Stimulated activated CD4-positive, alpha-beta T cell treated with anti-CD3 and anti-CD28 coated beads, Interleukin-2, amount 100 ng/mL, for 48 hours (primary cell): ENCODE measurements around the gene VIPR2.

ENCODE experiments used
- DNase-seq, 2 donors: peaks; one replicate each; pipeline ENCODE4 v3.0.0-alpha.2; 2020

Gene VIPR2

DNA sequence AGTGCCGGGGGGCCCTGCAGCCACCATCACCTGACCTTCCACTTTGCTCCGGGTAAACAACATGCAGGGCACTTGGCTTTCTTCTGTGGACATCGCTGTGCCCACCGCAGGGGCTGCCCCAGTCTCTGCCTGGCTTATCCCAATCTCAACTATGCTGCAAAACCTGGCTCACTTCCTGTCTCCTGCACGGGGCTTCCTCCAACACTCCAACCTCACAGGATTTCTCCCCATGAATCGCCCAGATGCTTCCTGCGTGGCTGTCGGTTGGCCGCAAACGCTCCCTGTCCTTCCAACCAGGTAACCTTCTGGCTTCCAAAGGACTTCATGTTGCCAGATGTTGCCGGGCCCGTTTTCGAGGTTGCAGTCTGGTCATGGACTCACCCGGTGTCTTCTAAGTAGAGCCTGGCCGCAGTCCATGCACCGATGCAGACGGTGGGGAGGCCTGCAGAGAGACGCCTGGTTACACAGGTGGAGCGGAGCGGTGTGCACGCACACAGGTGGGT, 109.0 kb downstream of the VIPR2 start:
- no peak for DNase-seq

DNA sequence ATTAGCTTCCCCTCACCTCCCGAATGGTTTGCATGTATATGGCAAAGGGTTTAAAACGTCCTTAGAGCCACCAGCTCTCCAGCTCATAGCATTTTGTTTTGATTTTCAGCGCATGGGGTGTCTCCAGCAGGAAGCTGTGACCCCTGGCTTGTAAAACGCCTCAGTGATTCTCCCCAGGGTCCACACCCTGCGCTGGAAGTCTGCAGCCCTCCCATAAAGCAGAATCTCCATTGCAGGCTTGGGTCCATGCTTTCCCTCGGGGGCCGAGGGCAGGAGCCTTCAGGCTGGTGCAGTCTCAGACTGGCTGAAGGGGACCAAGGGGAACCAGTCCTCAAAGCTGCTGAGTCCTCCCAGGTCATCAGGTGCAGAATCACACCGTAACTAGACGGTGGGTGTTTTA, 109.7 kb downstream of the VIPR2 start:
- DNase-seq: no peak

GRCh38 chr7:159034394-159034793, 110.3 kb downstream of the VIPR2 start:
- DNase-seq: no peak

DNA sequence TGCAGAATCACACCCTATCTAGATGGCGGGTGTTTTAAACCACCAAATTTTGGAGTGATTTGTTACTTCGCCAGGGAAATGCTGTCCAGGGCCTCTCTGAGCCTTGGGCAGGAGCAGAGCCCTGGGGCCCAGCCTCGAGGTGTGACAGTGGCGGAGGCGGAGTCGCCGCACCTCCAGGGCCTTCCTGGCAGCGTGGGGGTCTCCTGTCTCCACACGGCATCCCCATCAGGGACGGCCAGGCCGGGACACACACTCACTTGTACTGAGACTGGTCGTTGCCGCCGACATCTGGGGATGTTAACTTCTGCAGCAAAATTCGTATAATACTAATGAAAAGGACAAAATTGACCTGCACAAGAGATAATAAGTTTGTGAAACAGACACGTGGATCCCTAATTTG, 110.7 kb downstream of the VIPR2 start:
- DNase-seq: no peak

- DNase-seq: no peak
Observed at GRCh38 chr7:159033473-159033825, 111.2 kb downstream of the VIPR2 start.

DNA sequence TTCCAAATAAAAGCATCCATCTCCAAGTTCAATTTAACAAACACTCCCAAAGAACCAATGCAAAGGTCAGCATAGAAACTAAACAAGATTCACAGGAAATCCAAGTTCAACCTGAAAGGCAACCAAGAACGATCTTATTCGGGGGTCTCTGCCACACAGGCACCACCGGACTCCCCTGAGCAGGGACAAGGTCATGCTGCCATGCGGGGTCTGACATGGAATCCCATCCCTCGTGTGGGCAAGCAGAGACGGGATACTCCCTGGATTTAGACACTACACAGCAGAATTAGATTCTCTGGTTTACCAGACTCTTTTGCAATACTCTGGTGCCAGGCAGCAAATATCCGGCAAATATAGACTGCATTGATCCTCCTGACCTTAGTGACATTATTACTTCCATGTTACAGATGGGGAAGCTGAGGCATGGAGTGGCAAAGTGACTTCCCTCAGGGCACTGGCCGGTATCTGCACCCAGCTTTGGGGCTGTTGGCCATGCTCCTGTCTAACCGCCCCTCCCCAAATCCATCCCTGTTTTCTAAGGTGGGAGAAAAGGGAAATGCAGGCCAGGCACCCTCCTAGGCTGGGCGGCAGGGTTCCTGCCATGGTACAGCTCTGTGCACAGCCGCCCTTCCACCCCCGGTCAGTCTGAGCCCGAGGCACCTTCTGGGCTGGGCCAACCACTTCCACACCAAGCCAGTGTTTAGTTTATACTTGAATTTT, 111.8 kb downstream of the VIPR2 start:
- no peak for DNase-seq

GRCh38 chr7:159032322-159032721, 112.3 kb downstream of the VIPR2 start:
- no peak for DNase-seq

DNA sequence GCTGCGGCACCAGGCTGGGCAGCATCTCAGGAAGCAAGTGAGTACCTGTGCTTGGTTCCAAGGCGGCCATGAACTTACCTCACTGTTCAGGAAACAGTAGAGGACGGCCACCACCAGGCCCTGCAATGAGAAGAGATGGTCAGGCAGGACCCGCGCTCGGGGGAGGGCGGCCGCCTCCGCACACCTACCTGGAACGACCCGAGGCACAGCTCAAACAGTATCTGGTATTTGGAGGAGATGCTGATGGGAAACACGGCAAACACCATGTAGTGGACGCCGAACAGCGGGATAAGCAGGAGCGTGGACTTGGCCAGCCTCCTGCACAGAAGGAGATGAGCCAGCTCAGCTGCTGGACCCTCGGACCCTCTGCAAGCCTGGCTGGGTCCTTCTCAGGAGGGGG, 112.9 kb downstream of the VIPR2 start:
- no peak for DNase-seq

DNA sequence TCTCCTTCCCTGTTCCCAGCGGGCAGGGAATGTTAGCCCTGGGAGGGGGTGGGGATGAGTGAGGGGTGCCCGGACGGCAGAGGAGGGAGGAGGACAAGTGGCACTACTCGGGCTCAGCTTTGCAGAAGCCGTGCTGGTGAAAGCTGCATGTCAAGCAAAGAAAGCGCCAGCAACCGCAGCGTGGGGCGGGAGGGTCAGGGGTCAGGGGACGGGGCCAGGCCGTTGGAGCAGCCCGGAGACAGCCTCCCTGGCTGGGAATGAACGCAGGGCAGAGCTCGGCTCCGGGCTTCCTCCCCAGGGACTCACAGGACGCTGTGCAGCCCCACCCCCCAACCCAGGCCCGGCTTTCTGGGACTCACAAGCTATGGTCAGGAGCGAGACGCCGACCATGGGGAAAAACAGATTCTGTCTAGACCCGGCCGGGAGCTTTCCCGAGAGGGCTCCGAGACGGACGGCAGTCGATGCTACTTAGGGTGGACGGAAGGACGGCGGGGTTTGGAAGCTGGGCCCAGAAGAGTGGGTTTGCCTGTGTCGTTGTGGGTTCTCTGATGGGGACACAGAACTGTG, 113.4 kb downstream of the VIPR2 start:
- DNase-seq: no peak

- DNase-seq: no peak
Observed at GRCh38 chr7:159030490-159031134, 114.1 kb downstream of the VIPR2 start.

DNA sequence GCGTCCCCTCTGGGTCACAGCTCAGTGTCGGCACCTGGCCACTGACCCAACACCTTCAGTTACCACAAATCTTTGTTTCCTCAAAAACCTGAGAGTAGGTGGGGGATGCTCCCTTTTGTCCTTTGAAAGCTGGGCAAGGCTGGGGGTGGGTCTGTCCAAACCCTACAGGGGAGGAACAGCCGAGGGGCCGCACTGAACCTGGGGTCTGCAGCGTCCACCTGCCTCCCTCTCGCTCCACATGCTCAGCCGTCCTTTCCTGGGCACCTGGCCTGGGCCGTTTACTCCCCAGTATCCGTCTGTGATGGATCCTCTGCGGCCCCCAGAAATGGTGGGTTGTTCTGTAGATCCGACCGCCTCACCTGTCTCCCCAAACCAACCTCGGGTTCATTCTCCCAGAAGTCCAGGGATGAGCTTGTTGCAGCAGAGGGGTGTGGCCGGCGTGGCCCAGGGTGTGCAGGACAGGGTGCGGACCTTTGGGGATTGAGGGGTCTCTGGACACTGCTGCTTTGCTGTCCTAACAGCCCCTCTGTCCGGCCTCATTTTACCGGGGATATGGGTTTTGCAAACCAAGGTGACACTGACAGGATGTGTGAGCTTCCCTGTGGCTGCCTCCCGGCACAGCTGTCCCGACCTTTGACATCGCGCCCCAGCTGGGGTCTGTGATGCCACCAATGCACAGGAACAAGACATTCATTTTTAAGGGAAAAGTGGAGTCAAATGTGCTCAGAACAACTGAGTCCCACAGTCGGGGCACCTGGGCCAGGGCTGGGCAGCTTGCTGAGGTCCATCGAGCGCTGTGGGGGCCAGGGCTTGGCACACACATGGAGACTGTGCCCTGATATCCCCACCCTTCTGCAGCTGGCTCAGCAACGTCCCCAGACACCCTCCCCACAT, 115.9 kb downstream of the VIPR2 start:
- DNase-seq: no peak

DNA sequence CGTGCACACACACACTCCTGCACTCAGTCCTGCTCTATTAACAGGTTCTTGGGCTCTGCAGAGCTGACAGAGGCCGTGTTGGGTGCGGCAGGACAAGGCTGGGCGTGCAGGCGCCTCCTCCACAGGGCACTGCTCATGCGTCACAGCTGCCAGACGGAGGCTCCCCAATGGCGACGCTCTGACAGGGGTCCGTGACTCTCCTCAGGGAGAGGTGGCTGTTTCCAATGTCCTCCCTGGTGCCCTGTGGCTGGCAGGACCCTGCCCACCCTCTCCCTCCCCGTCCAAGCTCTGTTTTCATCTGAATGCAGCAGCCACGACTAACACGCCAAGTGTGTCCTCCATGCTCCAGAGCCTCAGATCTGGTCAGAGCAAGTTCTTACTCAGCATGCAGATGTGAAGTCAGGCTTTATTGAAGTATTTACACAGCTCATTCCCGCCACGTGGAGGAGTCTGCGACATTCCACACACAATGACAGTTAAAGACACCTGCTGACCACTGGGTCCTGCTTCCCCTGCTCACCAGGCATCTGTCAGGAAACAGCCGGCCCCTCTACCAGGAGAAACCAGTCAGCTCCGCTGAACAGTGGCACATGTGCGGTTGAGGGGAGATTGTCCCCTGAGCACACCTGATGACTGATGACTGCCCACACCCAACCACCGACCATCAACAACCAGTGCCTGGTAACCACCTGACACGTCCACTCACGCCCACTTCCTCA, 116.7 kb downstream of the VIPR2 start:
- DNase-seq: no peak

GRCh38 chr7:159027056-159027788, 117.4 kb downstream of the VIPR2 start:
- no peak for DNase-seq

DNA sequence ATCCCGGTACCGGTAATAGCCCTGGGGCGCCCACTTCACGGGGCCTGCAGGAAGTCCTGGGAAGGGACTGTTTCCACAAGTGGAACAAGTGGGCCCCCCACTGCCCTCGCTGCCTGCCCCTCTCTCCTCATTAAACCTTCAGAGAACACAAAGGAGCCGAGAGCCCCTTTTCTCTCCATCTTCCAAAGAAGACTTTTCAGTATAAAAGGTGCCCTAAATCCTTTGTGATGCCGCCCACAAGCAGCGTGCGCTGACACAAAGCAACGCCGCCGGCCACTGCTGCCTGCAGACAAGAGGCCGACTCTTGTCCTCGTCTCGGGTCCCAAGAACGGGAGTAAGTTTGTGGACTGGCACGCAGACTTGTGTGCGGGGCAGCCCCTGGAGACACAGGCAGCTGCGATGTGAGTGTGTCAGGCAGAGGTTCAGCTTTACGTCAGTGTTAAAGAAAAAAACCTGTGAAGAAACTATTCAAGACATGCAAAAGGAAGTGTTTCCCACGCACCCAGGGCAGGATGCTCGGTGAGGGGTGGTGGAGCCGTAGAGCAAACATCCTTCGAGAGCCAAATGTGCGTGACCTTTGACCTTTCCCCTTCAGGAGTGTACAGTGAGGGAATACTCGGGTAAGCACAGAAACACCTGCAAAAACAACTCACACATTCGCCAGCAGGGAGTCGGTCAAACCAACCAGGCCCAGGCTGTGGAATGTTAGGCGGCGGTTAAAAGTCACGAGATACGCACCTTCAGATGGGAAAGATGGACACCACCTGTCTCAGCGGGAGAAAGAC, 118.2 kb downstream of the VIPR2 start:
- DNase-seq: peak in 1 of 2 donors; percentile 20

DNA sequence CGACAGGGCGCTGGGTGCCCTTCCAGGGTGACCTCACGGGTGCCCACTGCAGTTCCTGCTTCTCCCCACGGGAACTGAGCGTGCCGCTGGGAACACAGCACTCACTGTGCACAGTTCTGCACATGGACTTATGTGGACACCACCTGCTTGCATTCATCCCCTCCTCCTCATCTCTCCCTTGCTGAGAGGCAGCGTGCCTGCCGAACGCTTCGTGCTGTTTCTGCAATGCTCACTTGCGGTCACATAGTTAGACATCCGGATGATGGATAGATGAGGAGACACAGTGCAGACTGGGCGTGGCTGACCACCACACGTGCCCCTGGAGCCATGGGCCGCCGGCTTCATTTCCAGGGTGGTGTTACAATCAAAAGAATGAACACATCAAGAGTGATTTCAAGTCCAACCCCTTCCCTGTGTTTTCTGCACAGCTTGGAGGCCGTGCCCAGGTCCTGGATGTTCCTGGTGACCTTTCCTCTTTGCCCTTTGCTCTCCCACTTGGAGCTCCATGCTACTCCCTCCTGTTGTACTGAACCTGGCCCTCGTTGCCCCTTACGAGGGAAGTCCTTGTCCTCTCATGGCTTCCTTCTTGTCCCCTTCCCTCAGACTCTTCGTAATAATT, 119.4 kb downstream of the VIPR2 start:
- DNase-seq: no peak

GRCh38 chr7:159024280-159024951, 120.3 kb downstream of the VIPR2 start:
- DNase-seq: no peak

DNA sequence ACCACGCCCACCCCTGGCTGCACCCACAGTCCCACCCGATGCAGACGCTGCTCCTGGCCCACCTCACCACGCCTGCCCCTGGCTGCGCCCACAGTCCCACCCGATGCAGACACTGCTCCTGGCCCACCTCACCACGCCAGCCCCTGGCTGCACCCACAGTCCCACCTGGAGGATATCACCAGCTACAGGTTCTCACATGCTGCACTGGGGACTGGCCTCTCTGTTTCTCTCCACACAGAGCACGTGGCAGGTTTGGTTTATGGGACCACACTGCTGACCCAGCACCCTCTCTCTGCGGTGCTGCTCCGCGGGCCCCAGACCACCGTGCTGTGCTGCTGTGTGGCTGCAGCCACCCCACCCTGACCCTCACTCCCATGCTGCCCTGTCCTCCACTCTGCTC, 120.9 kb downstream of the VIPR2 start:
- DNase-seq: no peak

GRCh38 chr7:159023206-159023605, 121.5 kb downstream of the VIPR2 start:
- no peak for DNase-seq

DNA sequence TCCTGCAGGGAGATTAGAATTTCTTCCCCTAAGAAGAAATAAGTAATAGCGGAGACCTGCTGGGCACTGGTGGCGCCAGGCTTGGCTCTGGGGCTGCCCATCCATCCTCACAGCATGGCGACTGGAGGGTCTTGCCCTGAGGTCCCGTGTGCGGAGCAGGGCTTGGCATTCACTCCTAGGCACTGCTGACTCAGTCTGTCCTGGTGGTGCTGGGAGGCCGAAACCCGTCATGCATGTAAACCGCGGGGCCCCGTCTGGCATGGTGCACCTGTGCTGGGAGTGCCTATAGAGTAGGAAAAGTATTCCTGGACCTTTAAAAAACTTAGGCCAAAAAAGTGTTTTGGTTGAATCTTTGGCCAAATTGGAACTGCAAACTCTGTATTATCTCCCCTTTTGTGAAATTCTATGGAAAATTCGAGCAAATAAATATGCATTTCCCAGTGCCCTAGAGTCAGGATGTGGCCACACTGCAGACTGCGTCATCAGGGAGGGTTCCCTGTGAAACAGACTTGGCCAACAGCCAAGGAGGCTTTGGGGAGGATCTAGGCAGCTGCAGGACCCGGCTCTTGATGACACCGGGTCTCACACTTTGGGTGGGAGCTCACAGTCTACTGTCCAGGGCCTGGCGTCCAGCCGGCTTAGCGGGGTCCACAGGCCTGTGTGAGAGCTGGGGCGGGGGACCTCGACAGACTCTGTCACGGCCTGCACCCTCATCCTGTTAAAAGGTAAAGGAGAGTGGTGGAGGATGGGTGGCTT, 122.3 kb downstream of the VIPR2 start:
- DNase-seq: no peak
